AG09309 (cell line): ENCODE measurements around the gene TRIM62.

Source experiments
- DNase-seq: peaks from one replicate; pipeline ENCODE4 v3.0.0-alpha.2; 2010; ENCODE audit warnings: low read depth
- H3K4me3 ChIP-seq: 2 replicates; pipeline ENCODE4 v1.5.1; 2011; ENCODE audit warnings: mild to moderate bottlenecking, low read depth, low read length, moderate library complexity; ENCODE audit not compliant: control insufficient read depth
- CTCF ChIP-seq: IDR thresholded peaks from 2 replicates; pipeline ENCODE4 v1.5.1; 2011; ENCODE audit warnings: mild to moderate bottlenecking, low read depth, low read length, inconsistent platforms; ENCODE audit not compliant: insufficient read depth, control insufficient read depth; ENCODE audit errors: missing control alignments

The TRIM62 gene

DNA sequence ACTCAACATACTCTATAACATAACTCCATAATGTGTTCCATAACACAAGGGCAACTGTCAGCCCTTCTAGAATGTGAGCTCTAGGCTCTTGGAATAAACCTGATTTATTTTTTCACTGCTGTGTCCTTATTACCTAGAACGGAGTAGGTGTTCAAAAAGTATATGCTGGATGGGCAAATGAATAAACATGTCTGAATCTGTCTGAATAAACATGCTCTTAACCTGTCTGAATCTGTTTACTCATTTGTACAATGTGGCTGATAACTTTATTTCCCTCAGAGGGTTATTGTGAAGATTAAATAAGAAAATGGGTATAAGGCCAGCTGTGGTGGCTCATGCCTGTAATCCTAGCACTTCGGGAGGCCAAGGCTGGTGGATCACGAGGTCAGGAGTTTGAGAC is 58.6 kb downstream of the TRIM62 start:
- no peak for DNase-seq
- H3K4me3 ChIP-seq, result no peak overlapping the region
- no peak for TF ChIP-seq CTCF

DNA sequence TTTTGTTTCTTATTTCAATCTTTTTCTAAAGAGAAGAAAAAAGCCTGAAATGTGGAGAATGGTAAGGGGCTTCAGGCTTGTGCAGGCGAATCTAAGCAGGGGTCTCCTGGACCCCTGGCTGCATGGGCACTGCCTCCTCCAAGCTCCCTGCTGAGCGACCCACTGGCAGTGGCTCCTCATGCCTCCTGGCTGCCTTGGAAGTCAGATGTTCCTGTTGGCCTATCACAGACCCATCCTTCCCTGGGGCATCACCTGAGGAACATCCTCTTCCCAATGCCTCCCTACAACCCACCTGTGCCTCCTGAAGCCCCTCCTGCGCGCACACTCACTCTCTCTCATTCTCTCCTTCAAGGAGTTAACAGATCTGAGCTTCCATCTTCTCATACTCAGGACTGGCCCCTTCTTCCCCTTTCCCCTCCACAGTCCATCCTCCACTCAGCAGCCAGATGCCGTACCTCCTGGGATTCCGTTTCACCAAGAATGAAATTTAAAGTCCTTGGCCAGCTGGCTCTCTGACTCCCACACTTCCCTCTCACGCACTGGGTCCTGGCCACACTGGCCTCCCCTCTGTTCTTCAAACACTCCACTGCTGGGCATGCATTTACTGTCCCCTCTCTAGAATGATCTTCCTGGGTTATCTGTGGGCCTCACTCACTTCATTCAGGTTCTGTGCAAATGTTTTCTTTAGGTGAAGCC is 59.2 kb downstream of the TRIM62 start:
- H3K4me3 ChIP-seq, result no peak overlapping the region
- TF ChIP-seq CTCF, result no peak
- no peak for DNase-seq

GRCh38 chr1:33121728-33122127 is 60.1 kb downstream of the TRIM62 start:
- no peak for TF ChIP-seq CTCF
- DNase-seq, result no peak
- H3K4me3 ChIP-seq, result no peak overlapping the region

DNA sequence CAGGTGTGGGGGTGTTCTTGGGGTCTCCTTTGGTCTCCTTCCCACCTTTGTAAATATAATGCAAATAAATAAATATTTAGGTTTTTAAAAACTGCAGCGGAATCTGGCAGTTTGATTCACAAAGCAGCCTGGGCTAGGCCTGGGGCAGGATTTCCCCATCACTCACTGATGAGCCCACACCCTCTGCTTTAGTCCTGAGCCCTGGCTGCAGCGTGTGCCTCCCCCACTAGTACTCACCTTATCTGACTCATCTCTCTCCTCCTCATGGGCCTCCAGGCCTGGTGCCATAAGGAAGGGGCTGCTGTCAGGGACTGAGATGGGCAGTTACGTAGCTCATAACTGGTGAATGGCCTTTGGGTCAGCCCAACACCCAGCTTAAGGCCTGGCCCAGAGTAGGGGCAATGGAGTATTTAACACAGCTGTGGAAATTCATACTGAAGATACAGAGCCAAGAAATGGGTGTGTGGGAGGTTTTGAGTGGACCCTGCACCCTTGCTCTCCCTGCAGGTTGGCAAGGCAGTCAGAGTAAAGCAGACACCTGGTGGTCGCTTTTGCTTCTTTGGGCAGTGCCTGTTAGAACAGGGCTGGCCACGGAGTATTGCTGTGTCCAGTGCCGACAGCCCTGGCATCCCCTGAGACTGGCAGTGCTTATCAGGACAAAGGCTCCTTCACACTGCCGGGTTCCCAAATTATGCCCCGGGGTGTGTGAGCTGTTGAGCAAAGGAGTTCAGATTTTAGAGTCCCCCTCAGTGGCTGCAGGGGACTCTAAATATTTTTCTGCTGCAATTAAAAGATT is 61.2 kb downstream of the TRIM62 start:
- no peak for DNase-seq
- TF ChIP-seq CTCF, result no peak
- H3K4me3 ChIP-seq, result no peak overlapping the region

- no peak for TF ChIP-seq CTCF
- no peak for DNase-seq
These were observed 62.2 kb downstream of the TRIM62 start for GRCh38 chr1:33119532-33120217.

GRCh38 chr1:33119050-33119449 is 62.8 kb downstream of the TRIM62 start:
- DNase-seq, result no peak
- no peak for TF ChIP-seq CTCF
- H3K4me3 ChIP-seq, result no peak overlapping the region

More at GRCh38 chr1:33119532-33120217, 62.2 kb downstream of the TRIM62 start:
- no peak overlapping the region for H3K4me3 ChIP-seq
